Measurements from ENCODE around the gene ROMO1.

DNA sequence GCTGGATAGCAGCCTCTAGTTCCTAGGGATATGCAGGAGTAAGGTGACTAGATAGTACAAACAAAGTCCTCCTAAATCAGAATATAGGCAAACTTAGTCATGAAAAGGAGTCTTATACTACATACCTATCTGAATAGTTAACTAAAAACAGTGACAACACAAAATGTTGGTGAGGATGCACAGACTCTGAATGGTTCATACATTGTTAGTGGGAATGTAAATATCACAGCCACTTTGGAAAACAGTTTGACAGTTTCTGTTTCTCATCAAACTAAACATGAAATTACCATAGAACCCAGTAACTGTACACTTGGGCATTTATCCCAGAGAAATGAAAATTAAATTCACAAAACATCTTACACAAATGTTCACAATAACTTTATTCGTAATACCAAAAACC lies 17.2 kb upstream of the ROMO1 start:
- TF ChIP-seq, protein P1, sequence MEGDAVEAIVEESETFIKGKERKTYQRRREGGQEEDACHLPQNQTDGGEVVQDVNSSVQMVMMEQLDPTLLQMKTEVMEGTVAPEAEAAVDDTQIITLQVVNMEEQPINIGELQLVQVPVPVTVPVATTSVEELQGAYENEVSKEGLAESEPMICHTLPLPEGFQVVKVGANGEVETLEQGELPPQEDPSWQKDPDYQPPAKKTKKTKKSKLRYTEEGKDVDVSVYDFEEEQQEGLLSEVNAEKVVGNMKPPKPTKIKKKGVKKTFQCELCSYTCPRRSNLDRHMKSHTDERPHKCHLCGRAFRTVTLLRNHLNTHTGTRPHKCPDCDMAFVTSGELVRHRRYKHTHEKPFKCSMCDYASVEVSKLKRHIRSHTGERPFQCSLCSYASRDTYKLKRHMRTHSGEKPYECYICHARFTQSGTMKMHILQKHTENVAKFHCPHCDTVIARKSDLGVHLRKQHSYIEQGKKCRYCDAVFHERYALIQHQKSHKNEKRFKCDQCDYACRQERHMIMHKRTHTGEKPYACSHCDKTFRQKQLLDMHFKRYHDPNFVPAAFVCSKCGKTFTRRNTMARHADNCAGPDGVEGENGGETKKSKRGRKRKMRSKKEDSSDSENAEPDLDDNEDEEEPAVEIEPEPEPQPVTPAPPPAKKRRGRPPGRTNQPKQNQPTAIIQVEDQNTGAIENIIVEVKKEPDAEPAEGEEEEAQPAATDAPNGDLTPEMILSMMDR (IDR thresholded peaks at IDR 0.05): no peak
- no peak for TF ChIP-seq POLR2A (IDR thresholded peaks at IDR 0.05)
